Stomach (tissue), 19 donors: ENCODE data around the gene P3H3. TPM values are rescaled to one million over a fixed set of nuclear protein-coding genes. Genes with fewer than 3 reads are reported as not detected.

Experiments used
- DNase-seq, 2 donors: peaks; one replicate each; pipeline versions ENCODE4 v3.0.0 to v3.0.0-alpha.2; 2013 to 2019
- H3K27ac ChIP-seq, 5 donors: fragments of 200-600 bp in 4 of 5; sonication (generic) in 4 of 5; one replicate each; pipeline ENCODE4 v1.5.1; 2013 to 2019; ENCODE audit warnings: mild to moderate bottlenecking in 1 of 5, moderate library complexity in 1 of 5
- H3K27me3 ChIP-seq, 3 donors: fragments of 200-600 bp; sonication (generic); one replicate each; pipeline ENCODE4 v1.5.1; 2017 to 2019; ENCODE audit warnings: mixed run types in 1 of 3
- H3K36me3 ChIP-seq, 4 donors: fragments of 200-600 bp; sonication (generic); 1 replicate in 3 of 4; 2 replicates in 1 of 4; pipeline ENCODE4 v1.5.1; 2016 to 2019
- H3K4me1 ChIP-seq, 4 donors: fragments of 200-600 bp; sonication (generic); one replicate each; pipeline ENCODE4 v1.5.1; 2016 to 2019
- H3K4me3 ChIP-seq, 4 donors: fragments of 200-600 bp; sonication (generic) in 3 of 4; one replicate each; pipeline ENCODE4 v1.5.1; 2016 to 2019; ENCODE audit warnings: mild to moderate bottlenecking in 1 of 4
- H3K9me3 ChIP-seq, 4 donors: fragments of 200-600 bp; sonication (generic); one replicate each; pipeline ENCODE4 v1.5.1; 2016 to 2019
- CTCF ChIP-seq, 7 experiments: fragments of 450-650 bp in 4 of 7; fragments of 200-600 bp in 3 of 7; sonication (generic) in 3 of 7; IDR thresholded peaks; one replicate each; pipeline ENCODE4 v1.5.1; 2016 to 2019; ENCODE audit warnings: antibody characterized with exemption in 7 of 7, control low read depth in 2 of 7, mild to moderate bottlenecking in 1 of 7
- EP300 ChIP-seq: sonication (generic); formaldehyde crosslinking; IDR thresholded peaks from one replicate; pipeline ENCODE4 v1.6.1; 2017; ENCODE audit warnings: antibody characterized with exemption
- POLR2A ChIP-seq, 4 donors: fragments of 450-650 bp; IDR thresholded peaks; one replicate each; pipeline ENCODE4 v1.6.1; 2016; ENCODE audit warnings: antibody characterized with exemption in 4 of 4, control low read depth in 2 of 4, mild to moderate bottlenecking in 1 of 4, moderate library complexity in 1 of 4
- POLR2AphosphoS5 ChIP-seq, 3 donors: sonication (generic); formaldehyde crosslinking; IDR thresholded peaks; one replicate each; pipeline ENCODE4 v1.6.1; 2016; ENCODE audit warnings: antibody characterized with exemption in 3 of 3
- WGBS, 5 donors: extraction: QIAGEN DNeasy Blood & Tissue Kit in 3 of 5; methylation state at CpG; one replicate each; pipeline versions ENCODE4 v1.1.5 to v1.1.7; 2013 to 2018; 5-methylcytosine and 5-hydroxymethylcytosine counted together
- intact Hi-C: fragments of 100-400 bp; cut with DNase I; formaldehyde crosslinking; loops from one replicate; pipeline ENCODE4 v1.15.1; 2023; ENCODE audit warnings: low total_unique reads
- long read RNA-seq, 10 donors: transcript quantifications; one replicate each; lab custom pipeline, GENCODE V29; 2026
- polyA plus RNA-seq, 3 donors: library from polyadenylated mRNA; stranded (reverse); fragments of 200-250 nt; gene quantifications; one replicate each; pipeline ENCODE4 v1.2.3, GENCODE V29; 2013
- total RNA-seq, 5 donors: library from RNA; depleted of rRNA; stranded (reverse); fragments of >200 nt; gene quantifications; one replicate each; pipeline versions ENCODE4 v1.1.0 to v1.2.3, GENCODE V29; 2014 to 2016
- donor health status: healthy with polysubstance abuse.
- donor health status: Bipolar disorder and iron deficiency.
- donor health status: healthy.

The P3H3 gene
- total RNA-seq (10 to 100 TPM; 15.2 to 41.1 (median 18.0) TPM), polyA plus RNA-seq (10 to 100 TPM in 1 of 3 donors, 1 to 10 TPM in 2; 7.0 to 15.1 (median 9.1) TPM)
- long read RNA-seq, donor 1: 0 reads
- long read RNA-seq, donor 2, partial matches to known transcripts: 0 of 2 reads
- long read RNA-seq, donor 2, other reads (novel, unspliced or antisense): 0 of 2 reads
- long read RNA-seq, donor 3, partial matches to known transcripts: 0 of 2 reads
- long read RNA-seq, donor 3, other reads (novel, unspliced or antisense): 0 of 2 reads
- long read RNA-seq, donor 4: 0 reads
- long read RNA-seq, donor 5, partial matches to known transcripts: 5 of 7 reads
- long read RNA-seq, donor 5, other reads (novel, unspliced or antisense): 0 of 7 reads
- long read RNA-seq, donor 6: 0 reads
- long read RNA-seq, donor 7, transcript P3H3-201 (15 exons, 2,632 nt): major isoform, 9 of 9 reads
- long read RNA-seq, donor 7, partial matches to known transcripts: 0 of 9 reads
- long read RNA-seq, donor 7, other reads (novel, unspliced or antisense): 0 of 9 reads
- long read RNA-seq, donor 8, partial matches to known transcripts: 0 of 1 reads
- long read RNA-seq, donor 8, other reads (novel, unspliced or antisense): 0 of 1 reads
- long read RNA-seq, donor 9: 0 reads
- long read RNA-seq, donor 10, partial matches to known transcripts: 0 of 2 reads
- long read RNA-seq, donor 10, other reads (novel, unspliced or antisense): 0 of 2 reads

GRCh38 chr12:6827982-6828780 is at the start of gene P3H3:
P3H3 (plus strand) TSS chr12:6828407; CDS start chr12:6828441, 34 bp downstream.
- Histone ChIP-seq H3K9me3 (no peaks in the 10 kb centered on the region), H3K27me3 (peaks cover 0 to 67% (median 19%) of the 10 kb centered on the region in 3 donors), H3K36me3 (peaks cover 0 to 24% (median 19%) of the 10 kb centered on the region in 4 donors), H3K4me3 (peak within 1 kb of the TSS; percentile 76 to 91 (median 86)), H3K4me1 (peaks cover 21 to 54% (median 37%) of the 10 kb centered on the region in 4 donors), H3K27ac (peak within 1 kb of the TSS; percentile 49 to 91 (median 78))
- 0 to 4% (median 1%) methylated on average over 16 to 60 of the region's 60 CpGs for WGBS, 5 donors
- DNase-seq: peak in 1 of 2 donors; percentile 82
- TF ChIP-seq CTCF (IDR thresholded peaks at IDR 0.05) (peak in 1 of 7 experiments; percentile 9), POLR2A (IDR thresholded peaks at IDR 0.05) (no peak)
- intact Hi-C loops: loop anchor here (10.0 kb wide), 1 partner anchor 83 kb away; no protein-coding TSS in a partner anchor

GRCh38 chr12:6778574-6779550 is 49.3 kb upstream of the P3H3 start:
- H3K27ac ChIP-seq: peak overlapping the region; percentile 31 to 82 (median 67)
- H3K4me3 ChIP-seq: peak overlapping the region; percentile 39 to 50 (median 42)
- peaks cover 19 to 49% (median 40%) of the 10 kb centered on the region in 4 donors for H3K4me1 ChIP-seq
- 3 to 5% (median 4%) methylated on average over 29 to 35 of the region's 35 CpGs for WGBS, 5 donors
- TF ChIP-seq EP300: no peak
- TF ChIP-seq POLR2AphosphoS5 (IDR thresholded peaks at IDR 0.05): peak in 2 of 3 donors; percentile 60 to 88
- TF ChIP-seq POLR2A (IDR thresholded peaks at IDR 0.05): no peak
- TF ChIP-seq CTCF (IDR thresholded peaks at IDR 0.05): peak in 6 of 7 experiments; percentile 55 to 99 (median 92)
- H3K27me3 ChIP-seq: peaks cover 0 to 18% (median 4%) of the 10 kb centered on the region in 3 donors
- H3K9me3 ChIP-seq: no peaks in the 10 kb centered on the region
- peak; percentile 96 to 98 for DNase-seq
- intact Hi-C loops: no loop called here
- no peaks in the 10 kb centered on the region for H3K36me3 ChIP-seq

- no peaks in the 10 kb centered on the region for H3K9me3 ChIP-seq
- intact Hi-C loops: loop anchor here (5.0 kb wide), 1 partner anchor 43 kb away; no protein-coding TSS in a partner anchor
- no peaks in the 10 kb centered on the region for H3K36me3 ChIP-seq
- WGBS, 5 donors: 82 to 90% (median 87%) methylated on average over 6 of the region's 6 CpGs
- H3K27me3 ChIP-seq: peaks cover 0 to 9% (median 0%) of the 10 kb centered on the region in 3 donors
- H3K4me1 ChIP-seq: peaks cover 15 to 43% (median 32%) of the 10 kb centered on the region in 4 donors
- no peak overlapping the region for H3K4me3 ChIP-seq
- no peak for DNase-seq
- H3K27ac ChIP-seq: peak overlapping the region in 1 of 5 donors; percentile 82
- no peak for TF ChIP-seq POLR2AphosphoS5 (IDR thresholded peaks at IDR 0.05)
Measured at GRCh38 chr12:6779708-6780432, 48.3 kb upstream of the P3H3 start.
